Erythroblast (primary cell): ENCODE measurements around the gene ABHD16A.

Source experiments
- GATA1 ChIP-seq: IDR thresholded peaks from 2 replicates; pipeline ENCODE4 v1.6.1; 2011; ENCODE audit warnings: low read depth, mild to moderate bottlenecking, control low read depth, low read length, moderate library complexity
- POLR2A ChIP-seq: IDR thresholded peaks from 2 replicates; pipeline ENCODE4 v1.6.1; 2011; ENCODE audit warnings: mild to moderate bottlenecking, low read length

DNA sequence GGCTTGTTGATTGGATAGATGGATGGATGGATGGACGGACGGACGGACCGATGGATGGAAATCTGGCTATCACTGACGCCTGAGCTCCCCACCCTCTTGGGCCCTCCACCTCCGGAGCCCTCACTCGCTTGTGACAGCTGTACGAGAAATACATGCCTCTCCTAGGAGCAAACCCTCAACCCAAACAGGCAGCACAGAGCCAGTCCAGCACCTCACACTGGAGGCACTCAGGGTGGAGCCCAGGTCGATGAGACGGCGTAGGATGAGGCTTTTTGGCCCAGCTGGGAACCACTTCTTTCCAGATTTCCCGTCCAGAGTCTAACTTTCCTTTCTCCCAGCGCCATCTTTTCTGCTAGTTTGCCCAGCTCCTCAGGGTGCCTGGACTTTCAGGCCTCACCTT lies 19.5 kb downstream of the ABHD16A start:
- no peak for TF ChIP-seq POLR2A
- TF ChIP-seq GATA1, result no peak
